H1 (cell line): ENCODE data around the gene CIPC. TPM values are rescaled to one million over a fixed set of nuclear protein-coding genes. Genes with fewer than 3 reads are reported as not detected.

Source experiments
- GABPA ChIP-seq: IDR thresholded peaks from 2 replicates; pipeline ENCODE4 v1.6.1; 2011; ENCODE audit warnings: mild to moderate bottlenecking, low read length, moderate library complexity, borderline replicate concordance; ENCODE audit not compliant: insufficient read depth
- PHF8 ChIP-seq: fragments of 200-600 bp; sonication (generic); conservative IDR thresholded peaks from 2 replicates; pipeline ENCODE4 v1.7.1; 2012; ENCODE audit warnings: low read depth, mild to moderate bottlenecking, inconsistent platforms, low read length, moderate library complexity
- RNF2 ChIP-seq: fragments of 200-900, 300-1000 bp; sonication (generic); IDR thresholded peaks from 2 replicates; pipeline ENCODE4 v1.7.1; 2016; ENCODE audit warnings: borderline replicate concordance, low read depth, mild to moderate bottlenecking, antibody characterized with exemption, low read length; ENCODE audit not compliant: poor library complexity, severe bottlenecking; ENCODE audit errors: missing control alignments
- SIRT6 ChIP-seq: IDR thresholded peaks from one replicate; pipeline ENCODE4 v1.7.1; 2012; ENCODE audit warnings: low read length, inconsistent platforms
- polyA plus RNA-seq, 7 experiments: library from polyadenylated mRNA; depleted of rRNA in 3 of 7; stranded (reverse) in 5 of 7; unstranded in 2 of 7; fragments of >200 nt in 5 of 7; fragments of 200-250 nt in 2 of 7; gene quantifications; 1 replicate in 5 of 7; 2 replicates in 1 of 7; 4 replicates in 1 of 7; pipeline versions ENCODE4 v1.2.1 to v1.2.3, GENCODE V29; 2011 to 2013; ENCODE audit warnings: missing spikeins in 2 of 7, mixed read lengths in 2 of 7
- total RNA-seq: library from RNA; stranded (reverse); fragmentation: NEBNext Ultra II Directional; extraction: Animal tissue kit (Norgen Biotek cat#: 25700); gene quantifications from 2 replicates; pipeline ENCODE4 v1.2.1, GENCODE V29; 2021
- TF ChIP-seq, protein P1 (sequence below): IDR thresholded peaks from 2 replicates; pipeline ENCODE4 v1.6.1; 2012; ENCODE audit warnings: inconsistent platforms
- TF ChIP-seq, protein P2 (sequence below): fragments of 300-600 bp; sonication (generic); IDR thresholded peaks from 2 replicates; pipeline ENCODE4 v1.7.1; 2012; ENCODE audit warnings: low read length, moderate library complexity, mild to moderate bottlenecking, inconsistent platforms; ENCODE audit not compliant: insufficient replicate concordance
- TF ChIP-seq, protein P3 (sequence below): IDR thresholded peaks from 2 replicates; pipeline ENCODE4 v1.6.1; 2012; ENCODE audit warnings: inconsistent platforms

The CIPC gene
- total and polyA plus RNA-seq, 2 of the 8 experiments (the other 6 are each of a cell fraction or from before 2014, with no cell fraction given), result 13.9 to 32.7 TPM

DNA sequence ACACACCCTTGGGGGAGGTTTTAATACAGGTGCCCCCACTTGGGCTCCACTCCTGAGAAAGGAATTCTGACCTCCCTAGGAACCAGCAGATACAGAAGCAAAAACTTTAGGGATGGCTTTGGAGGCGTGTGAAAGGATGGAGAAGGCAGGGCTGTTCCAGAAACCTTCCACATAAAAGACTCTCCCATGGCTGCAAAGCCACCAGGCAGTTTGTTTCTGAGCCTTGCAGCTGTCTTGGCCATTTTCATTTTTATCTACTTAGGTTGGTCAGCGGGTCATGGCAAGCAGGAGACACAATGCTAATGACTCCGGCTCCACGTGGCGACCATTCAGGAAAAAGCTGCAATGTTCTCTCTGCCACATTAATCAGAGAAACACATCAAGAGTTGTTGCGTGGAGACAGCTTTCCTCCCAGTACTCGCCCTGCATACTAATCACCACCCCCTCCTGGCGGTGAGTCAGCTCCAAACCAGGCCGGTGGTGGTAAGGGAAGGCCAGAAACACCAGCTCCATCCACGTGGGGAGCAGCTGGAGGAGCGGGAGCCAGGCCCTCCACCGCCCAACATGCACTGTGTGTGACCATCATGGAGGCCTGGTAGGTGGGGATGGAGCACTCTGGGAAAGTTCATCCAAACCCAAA lies 38.7 kb upstream of the CIPC start (continued):
- TF ChIP-seq GABPA (no peak), RNF2 (no peak), PHF8 (no peak), SIRT6 (no peak)
- TF ChIP-seq, protein P1, sequence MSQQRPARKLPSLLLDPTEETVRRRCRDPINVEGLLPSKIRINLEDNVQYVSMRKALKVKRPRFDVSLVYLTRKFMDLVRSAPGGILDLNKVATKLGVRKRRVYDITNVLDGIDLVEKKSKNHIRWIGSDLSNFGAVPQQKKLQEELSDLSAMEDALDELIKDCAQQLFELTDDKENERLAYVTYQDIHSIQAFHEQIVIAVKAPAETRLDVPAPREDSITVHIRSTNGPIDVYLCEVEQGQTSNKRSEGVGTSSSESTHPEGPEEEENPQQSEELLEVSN, result peak; percentile 87
- TF ChIP-seq, protein P2, sequence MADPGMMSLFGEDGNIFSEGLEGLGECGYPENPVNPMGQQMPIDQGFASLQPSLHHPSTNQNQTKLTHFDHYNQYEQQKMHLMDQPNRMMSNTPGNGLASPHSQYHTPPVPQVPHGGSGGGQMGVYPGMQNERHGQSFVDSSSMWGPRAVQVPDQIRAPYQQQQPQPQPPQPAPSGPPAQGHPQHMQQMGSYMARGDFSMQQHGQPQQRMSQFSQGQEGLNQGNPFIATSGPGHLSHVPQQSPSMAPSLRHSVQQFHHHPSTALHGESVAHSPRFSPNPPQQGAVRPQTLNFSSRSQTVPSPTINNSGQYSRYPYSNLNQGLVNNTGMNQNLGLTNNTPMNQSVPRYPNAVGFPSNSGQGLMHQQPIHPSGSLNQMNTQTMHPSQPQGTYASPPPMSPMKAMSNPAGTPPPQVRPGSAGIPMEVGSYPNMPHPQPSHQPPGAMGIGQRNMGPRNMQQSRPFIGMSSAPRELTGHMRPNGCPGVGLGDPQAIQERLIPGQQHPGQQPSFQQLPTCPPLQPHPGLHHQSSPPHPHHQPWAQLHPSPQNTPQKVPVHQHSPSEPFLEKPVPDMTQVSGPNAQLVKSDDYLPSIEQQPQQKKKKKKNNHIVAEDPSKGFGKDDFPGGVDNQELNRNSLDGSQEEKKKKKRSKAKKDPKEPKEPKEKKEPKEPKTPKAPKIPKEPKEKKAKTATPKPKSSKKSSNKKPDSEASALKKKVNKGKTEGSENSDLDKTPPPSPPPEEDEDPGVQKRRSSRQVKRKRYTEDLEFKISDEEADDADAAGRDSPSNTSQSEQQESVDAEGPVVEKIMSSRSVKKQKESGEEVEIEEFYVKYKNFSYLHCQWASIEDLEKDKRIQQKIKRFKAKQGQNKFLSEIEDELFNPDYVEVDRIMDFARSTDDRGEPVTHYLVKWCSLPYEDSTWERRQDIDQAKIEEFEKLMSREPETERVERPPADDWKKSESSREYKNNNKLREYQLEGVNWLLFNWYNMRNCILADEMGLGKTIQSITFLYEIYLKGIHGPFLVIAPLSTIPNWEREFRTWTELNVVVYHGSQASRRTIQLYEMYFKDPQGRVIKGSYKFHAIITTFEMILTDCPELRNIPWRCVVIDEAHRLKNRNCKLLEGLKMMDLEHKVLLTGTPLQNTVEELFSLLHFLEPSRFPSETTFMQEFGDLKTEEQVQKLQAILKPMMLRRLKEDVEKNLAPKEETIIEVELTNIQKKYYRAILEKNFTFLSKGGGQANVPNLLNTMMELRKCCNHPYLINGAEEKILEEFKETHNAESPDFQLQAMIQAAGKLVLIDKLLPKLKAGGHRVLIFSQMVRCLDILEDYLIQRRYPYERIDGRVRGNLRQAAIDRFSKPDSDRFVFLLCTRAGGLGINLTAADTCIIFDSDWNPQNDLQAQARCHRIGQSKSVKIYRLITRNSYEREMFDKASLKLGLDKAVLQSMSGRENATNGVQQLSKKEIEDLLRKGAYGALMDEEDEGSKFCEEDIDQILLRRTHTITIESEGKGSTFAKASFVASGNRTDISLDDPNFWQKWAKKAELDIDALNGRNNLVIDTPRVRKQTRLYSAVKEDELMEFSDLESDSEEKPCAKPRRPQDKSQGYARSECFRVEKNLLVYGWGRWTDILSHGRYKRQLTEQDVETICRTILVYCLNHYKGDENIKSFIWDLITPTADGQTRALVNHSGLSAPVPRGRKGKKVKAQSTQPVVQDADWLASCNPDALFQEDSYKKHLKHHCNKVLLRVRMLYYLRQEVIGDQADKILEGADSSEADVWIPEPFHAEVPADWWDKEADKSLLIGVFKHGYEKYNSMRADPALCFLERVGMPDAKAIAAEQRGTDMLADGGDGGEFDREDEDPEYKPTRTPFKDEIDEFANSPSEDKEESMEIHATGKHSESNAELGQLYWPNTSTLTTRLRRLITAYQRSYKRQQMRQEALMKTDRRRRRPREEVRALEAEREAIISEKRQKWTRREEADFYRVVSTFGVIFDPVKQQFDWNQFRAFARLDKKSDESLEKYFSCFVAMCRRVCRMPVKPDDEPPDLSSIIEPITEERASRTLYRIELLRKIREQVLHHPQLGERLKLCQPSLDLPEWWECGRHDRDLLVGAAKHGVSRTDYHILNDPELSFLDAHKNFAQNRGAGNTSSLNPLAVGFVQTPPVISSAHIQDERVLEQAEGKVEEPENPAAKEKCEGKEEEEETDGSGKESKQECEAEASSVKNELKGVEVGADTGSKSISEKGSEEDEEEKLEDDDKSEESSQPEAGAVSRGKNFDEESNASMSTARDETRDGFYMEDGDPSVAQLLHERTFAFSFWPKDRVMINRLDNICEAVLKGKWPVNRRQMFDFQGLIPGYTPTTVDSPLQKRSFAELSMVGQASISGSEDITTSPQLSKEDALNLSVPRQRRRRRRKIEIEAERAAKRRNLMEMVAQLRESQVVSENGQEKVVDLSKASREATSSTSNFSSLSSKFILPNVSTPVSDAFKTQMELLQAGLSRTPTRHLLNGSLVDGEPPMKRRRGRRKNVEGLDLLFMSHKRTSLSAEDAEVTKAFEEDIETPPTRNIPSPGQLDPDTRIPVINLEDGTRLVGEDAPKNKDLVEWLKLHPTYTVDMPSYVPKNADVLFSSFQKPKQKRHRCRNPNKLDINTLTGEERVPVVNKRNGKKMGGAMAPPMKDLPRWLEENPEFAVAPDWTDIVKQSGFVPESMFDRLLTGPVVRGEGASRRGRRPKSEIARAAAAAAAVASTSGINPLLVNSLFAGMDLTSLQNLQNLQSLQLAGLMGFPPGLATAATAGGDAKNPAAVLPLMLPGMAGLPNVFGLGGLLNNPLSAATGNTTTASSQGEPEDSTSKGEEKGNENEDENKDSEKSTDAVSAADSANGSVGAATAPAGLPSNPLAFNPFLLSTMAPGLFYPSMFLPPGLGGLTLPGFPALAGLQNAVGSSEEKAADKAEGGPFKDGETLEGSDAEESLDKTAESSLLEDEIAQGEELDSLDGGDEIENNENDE, result no peak
- TF ChIP-seq, protein P3, sequence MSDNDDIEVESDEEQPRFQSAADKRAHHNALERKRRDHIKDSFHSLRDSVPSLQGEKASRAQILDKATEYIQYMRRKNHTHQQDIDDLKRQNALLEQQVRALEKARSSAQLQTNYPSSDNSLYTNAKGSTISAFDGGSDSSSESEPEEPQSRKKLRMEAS, result peak; percentile 97
